Naive thymus-derived CD8-positive, alpha-beta T cell (primary cell): ENCODE measurements around the gene POR. TPM values are rescaled to one million over a fixed set of nuclear protein-coding genes. Genes with fewer than 3 reads are reported as not detected.
A peak's percentile ranks its signal among the peaks of the same experiment; 100 is the strongest.

ENCODE experiments used
- ATAC-seq, 2 donors: fragments of 150-1000 bp; cut with Tn5 transposase in 1 of 2; sonication (Bioruptor Pico), chemical (Tn5 transposase) in 1 of 2; 1 replicate in 1 of 2; 2 replicates in 1 of 2; pipeline ENCODE4 v1.10.0; 2021; ENCODE audit warnings: mild to moderate bottlenecking in 2 of 2, moderate library complexity in 2 of 2
- POLR2A ChIA-PET: fragments of 350-600 bp; sonication (Branson Sonifier 250); formaldehyde crosslinking; loops from one replicate; lab custom pipeline; 2021; ENCODE audit warnings: antibody characterized with exemption; lab: Charles Lee
- DNase-seq, 10 donors: peaks; one replicate each; pipeline versions ENCODE4 v3.0.0 to v3.0.0-alpha.2; 2020 to 2022
- H3K27ac Mint-ChIP-seq, 10 donors: one replicate each; pipeline ENCODE4 v1.8.0; 2020 to 2022; ENCODE audit warnings: mild to moderate bottlenecking in 10 of 10, mixed read lengths in 10 of 10, moderate library complexity in 4 of 10, inconsistent platforms in 1 of 10
- H3K27me3 Mint-ChIP-seq, 5 donors: one replicate each; pipeline ENCODE4 v1.8.0; 2021 to 2022; ENCODE audit warnings: mixed read lengths in 5 of 5
- H3K36me3 Mint-ChIP-seq, 3 donors: one replicate each; pipeline ENCODE4 v1.8.0; 2020 to 2022; ENCODE audit warnings: mixed read lengths in 3 of 3, mild to moderate bottlenecking in 2 of 3, inconsistent platforms in 1 of 3
- H3K4me1 Mint-ChIP-seq, 4 donors: one replicate each; pipeline ENCODE4 v1.8.0; 2021 to 2022; ENCODE audit warnings: mixed read lengths in 4 of 4
- H3K4me3 Mint-ChIP-seq, 10 donors: one replicate each; pipeline ENCODE4 v1.8.0; 2020 to 2022; ENCODE audit warnings: mild to moderate bottlenecking in 10 of 10, mixed read lengths in 10 of 10, moderate library complexity in 6 of 10, inconsistent platforms in 1 of 10
- H3K9me3 Mint-ChIP-seq, 9 donors: one replicate each; pipeline ENCODE4 v1.8.0; 2020 to 2022; ENCODE audit warnings: mixed read lengths in 9 of 9, mild to moderate bottlenecking in 3 of 9, inconsistent platforms in 1 of 9, moderate library complexity in 1 of 9
- polyA plus RNA-seq, 3 donors: library from polyadenylated mRNA; unstranded; fragments of 300-500 nt; fragmentation: Illumina TruSeq; gene quantifications; one replicate each; pipeline ENCODE4 v1.2.3, GENCODE V29; 2021
- total RNA-seq, 8 experiments: library from RNA in 2 of 8; stranded (reverse) in 2 of 8; gene quantifications; one replicate each; pipeline ENCODE4 v1.2.3 and lab custom pipeline; 2021 to 2026

Gene POR
- total and polyA plus RNA-seq, 5 experiments from 2014 or later: 32.6 to 80.3 (median 51.0) TPM

DNA sequence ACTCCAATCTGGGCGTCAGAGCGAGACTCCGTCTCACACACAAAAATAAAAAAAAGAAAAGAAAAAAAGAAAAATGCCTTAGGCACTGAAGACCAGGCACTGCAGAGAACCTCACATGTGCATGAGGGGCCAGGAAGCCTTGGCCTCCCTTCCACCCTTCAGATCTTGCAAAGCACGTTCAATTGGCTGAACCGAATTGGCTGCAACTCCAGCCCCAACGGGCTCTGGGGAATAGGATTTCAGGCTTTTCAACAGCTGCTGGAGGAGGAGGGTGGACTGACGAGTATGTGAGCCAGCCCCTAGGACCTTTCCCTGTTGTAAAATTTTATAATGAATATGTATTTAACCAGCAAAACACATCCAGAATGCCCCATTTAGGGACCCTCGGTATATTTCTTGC lies 62.8 kb downstream of the POR start:
- POLR2A ChIA-PET: no interaction called here
- H3K9me3 Mint-ChIP-seq: no peaks in the 10 kb centered on the region
- H3K27ac Mint-ChIP-seq: no peak overlapping the region
- H3K4me3 Mint-ChIP-seq: no peak overlapping the region
- H3K27me3 Mint-ChIP-seq: no peaks in the 10 kb centered on the region
- peaks cover 0 to 36% (median 9%) of the 10 kb centered on the region in 3 donors for H3K36me3 Mint-ChIP-seq
- ATAC-seq (no peak), DNase-seq (no peak)
- peaks cover 0 to 3% (median 0%) of the 10 kb centered on the region in 4 donors for H3K4me1 Mint-ChIP-seq

DNA sequence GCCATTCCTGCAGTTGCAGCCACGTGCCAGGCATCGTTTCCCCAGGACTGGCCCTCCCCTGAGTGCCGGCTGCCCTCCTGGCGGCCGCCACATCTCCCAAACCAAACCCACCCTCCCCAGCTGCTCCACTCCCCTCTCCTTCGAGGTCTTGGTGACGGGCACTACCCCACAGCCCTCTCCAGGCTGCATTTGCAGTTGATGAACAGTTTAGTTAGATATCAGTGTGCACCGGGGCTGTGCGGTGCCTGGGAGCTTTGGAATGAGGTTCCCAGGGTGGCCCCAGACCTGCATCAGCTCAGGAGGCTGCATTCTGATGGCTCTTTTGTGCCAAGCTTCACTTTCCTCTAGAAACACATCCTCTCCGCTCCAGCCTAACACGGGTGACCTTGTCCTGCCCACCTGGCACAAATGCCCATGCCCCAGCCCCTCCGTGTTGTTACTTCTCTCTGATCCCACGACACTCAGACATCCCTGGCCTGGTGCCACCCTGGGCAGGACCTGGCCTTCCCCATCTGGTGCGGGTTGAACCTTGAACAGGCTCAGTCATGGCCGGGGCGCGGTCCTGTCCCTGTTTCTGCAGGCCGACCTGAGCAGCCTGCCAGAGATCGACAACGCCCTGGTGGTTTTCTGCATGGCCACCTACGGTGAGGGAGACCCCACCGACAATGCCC lies 64.9 kb downstream of the POR start:
- ATAC-seq: no peak
- H3K27ac Mint-ChIP-seq: peak overlapping the region in 3 of 10 donors; percentile 50 to 80 (median 59)
- POLR2A ChIA-PET: no interaction called here
- peaks cover 0 to 3% (median 0%) of the 10 kb centered on the region in 4 donors for H3K4me1 Mint-ChIP-seq
- no peak overlapping the region for H3K4me3 Mint-ChIP-seq
- no peaks in the 10 kb centered on the region for H3K9me3 Mint-ChIP-seq
- H3K36me3 Mint-ChIP-seq: peaks cover 0 to 27% (median 7%) of the 10 kb centered on the region in 3 donors
- no peaks in the 10 kb centered on the region for H3K27me3 Mint-ChIP-seq
- no peak for DNase-seq

GRCh38 chr7:75980430-75981202 lies 65.7 kb downstream of the POR start:
- DNase-seq (no peak), ATAC-seq (no peak)
- Mint-ChIP-seq H3K27me3 (no peaks in the 10 kb centered on the region), H3K4me1 (peaks cover 0 to 3% (median 0%) of the 10 kb centered on the region in 4 donors), H3K9me3 (no peaks in the 10 kb centered on the region), H3K27ac (no peak overlapping the region), H3K4me3 (no peak overlapping the region), H3K36me3 (peaks cover 0 to 29% (median 7%) of the 10 kb centered on the region in 3 donors)
- POLR2A ChIA-PET: interaction anchor here (0.6 to 1.1 kb wide), 2 partner anchors 8 to 116 kb away, joined by 3 to 4 read pairs; no protein-coding TSS in a partner anchor

DNA sequence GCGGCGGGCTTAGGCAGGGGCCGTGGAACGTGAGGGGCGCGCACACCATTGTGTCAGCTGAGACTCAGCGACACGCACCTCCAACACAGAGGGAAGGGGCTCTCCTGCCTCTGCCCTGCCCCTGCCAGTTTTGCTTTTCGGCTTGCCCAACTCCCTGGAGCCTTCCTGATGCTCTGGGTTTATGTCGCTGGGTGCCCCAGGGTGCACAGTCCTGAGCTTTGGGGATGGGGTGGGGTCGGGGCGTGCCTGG lies 66.2 kb downstream of the POR start:
- H3K4me3 Mint-ChIP-seq: no peak overlapping the region
- POLR2A ChIA-PET: interaction anchor here (0.6 to 1.1 kb wide), 2 partner anchors 9 to 117 kb away, joined by 3 to 4 read pairs; no protein-coding TSS in a partner anchor
- no peak for DNase-seq
- H3K9me3 Mint-ChIP-seq: no peaks in the 10 kb centered on the region
- H3K27ac Mint-ChIP-seq: no peak overlapping the region
- H3K4me1 Mint-ChIP-seq: peaks cover 0 to 3% (median 0%) of the 10 kb centered on the region in 4 donors
- H3K27me3 Mint-ChIP-seq: no peaks in the 10 kb centered on the region
- H3K36me3 Mint-ChIP-seq: peaks cover 0 to 31% (median 7%) of the 10 kb centered on the region in 3 donors
- ATAC-seq: no peak

- peaks cover 0 to 31% (median 8%) of the 10 kb centered on the region in 3 donors for H3K36me3 Mint-ChIP-seq
- ATAC-seq: no peak
- POLR2A ChIA-PET: interaction anchor here (1.0 to 1.1 kb wide), 2 partner anchors 9 to 66 kb away, joined by 3 read pairs; no protein-coding TSS in a partner anchor
- DNase-seq: no peak
- H3K9me3 Mint-ChIP-seq: no peaks in the 10 kb centered on the region
- H3K27ac Mint-ChIP-seq: peak overlapping the region in 1 of 10 donors; percentile 53
- no peaks in the 10 kb centered on the region for H3K27me3 Mint-ChIP-seq
- H3K4me1 Mint-ChIP-seq: peaks cover 0 to 3% (median under 1%) of the 10 kb centered on the region in 4 donors
- H3K4me3 Mint-ChIP-seq: peak overlapping the region in 1 of 10 donors; percentile 38
These were observed 66.7 kb downstream of the POR start for GRCh38 chr7:75981453-75982305.

DNA sequence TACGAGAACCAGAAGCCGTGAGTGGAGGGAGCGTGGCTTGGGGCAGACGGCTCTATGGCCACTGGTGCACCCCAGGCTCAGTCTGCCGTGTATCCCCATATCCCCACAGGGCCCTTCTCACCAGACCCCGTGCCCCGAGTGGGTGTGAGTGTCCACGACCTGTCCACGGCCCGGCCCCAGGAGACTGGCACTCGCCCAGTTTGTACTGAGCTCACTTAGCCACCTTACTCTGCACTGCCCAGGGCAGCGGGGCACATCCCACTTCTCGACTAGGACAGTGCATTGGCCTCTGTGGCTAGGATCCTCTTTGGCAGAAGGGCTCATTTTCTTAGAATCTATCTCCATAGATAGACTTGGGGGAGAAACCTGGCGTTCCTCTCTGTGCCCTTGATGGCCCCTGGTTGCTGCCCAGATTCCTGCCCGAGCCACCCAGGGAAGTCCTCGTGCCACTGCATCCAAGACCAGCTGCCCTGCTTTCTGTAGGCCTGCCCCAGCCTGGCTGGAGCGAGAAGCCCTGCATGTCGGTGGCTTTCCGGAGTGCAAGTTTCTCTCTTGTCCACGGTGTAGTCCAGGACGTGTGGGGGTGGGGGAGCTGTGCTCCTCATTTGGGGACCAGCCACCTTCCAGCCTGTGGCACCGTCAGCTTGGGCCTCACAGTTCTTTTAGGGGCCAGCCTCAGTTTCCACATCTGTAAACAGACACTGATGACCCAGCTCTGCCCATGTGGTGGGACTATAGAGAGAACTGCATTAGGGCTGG lies 67.5 kb downstream of the POR start:
- Mint-ChIP-seq H3K4me3 (no peak overlapping the region), H3K4me1 (peaks cover 0 to 6% (median 3%) of the 10 kb centered on the region in 4 donors), H3K27ac (peak overlapping the region in 1 of 10 donors; percentile 62), H3K27me3 (no peaks in the 10 kb centered on the region), H3K36me3 (peaks cover 0 to 38% (median 14%) of the 10 kb centered on the region in 3 donors), H3K9me3 (no peaks in the 10 kb centered on the region)
- POLR2A ChIA-PET: interaction anchor here (1.0 kb wide), 1 partner anchor 67 kb away, joined by 3 read pairs; no protein-coding TSS in a partner anchor
- DNase-seq (no peak), ATAC-seq (no peak)

- ATAC-seq (no peak), DNase-seq (no peak)
- POLR2A ChIA-PET: no interaction called here
- no peaks in the 10 kb centered on the region for H3K27me3 Mint-ChIP-seq
- H3K4me3 Mint-ChIP-seq: no peak overlapping the region
- no peaks in the 10 kb centered on the region for H3K9me3 Mint-ChIP-seq
- peaks cover 0 to 39% (median 14%) of the 10 kb centered on the region in 3 donors for H3K36me3 Mint-ChIP-seq
- H3K27ac Mint-ChIP-seq: no peak overlapping the region
- H3K4me1 Mint-ChIP-seq: peaks cover 0 to 8% (median 3%) of the 10 kb centered on the region in 4 donors
These were observed 68.6 kb downstream of the POR start for GRCh38 chr7:75983471-75984129.

DNA sequence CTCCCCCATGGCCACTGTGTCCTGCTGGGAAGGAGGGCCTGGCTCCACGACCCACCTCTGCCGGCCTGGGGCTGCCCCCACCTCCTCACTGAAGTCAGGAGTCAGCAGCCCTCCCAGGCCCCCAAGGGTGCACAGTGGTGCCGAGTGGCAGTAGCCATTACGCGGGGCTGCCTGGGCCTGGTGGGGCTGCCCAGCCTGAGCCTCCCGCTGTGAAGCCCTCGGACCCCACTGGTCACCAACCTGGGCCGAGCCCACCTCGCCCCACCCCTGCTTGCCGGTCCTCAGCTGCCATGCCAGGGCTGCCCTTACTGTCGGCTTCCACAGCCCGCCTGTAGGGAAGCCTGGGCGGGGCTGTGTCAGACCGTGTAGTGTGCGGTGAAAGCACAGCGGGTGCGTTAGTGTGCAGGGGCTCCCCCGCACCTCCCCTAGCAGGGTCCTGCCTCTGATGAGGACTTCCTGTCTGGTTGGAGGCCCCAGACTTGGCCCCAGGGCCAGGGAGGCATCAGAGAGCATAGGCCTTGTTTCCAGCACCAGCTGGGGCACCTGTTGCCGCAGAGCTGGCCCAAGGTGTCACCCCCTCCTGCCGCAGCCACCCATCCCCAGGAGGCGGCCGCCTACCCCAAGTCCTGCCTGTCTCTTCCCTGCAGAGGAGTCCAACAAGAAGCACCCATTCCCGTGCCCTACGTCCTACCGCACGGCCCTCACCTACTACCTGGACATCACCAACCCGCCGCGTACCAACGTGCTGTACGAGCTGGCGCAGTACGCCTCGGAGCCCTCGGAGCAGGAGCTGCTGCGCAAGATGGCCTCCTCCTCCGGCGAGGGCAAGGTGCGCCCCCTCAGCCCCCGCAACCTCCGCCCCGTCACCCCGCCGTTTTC lies 69.4 kb downstream of the POR start:
- Mint-ChIP-seq H3K27me3 (no peaks in the 10 kb centered on the region), H3K9me3 (no peaks in the 10 kb centered on the region), H3K36me3 (peaks cover 0 to 37% (median 14%) of the 10 kb centered on the region in 3 donors), H3K4me1 (peaks cover 0 to 8% (median 3%) of the 10 kb centered on the region in 4 donors), H3K4me3 (no peak overlapping the region), H3K27ac (peak overlapping the region in 1 of 10 donors; percentile 49)
- ATAC-seq: no peak
- DNase-seq: no peak
- POLR2A ChIA-PET: interaction anchor here (1.4 kb wide), 2 partner anchors 64 to 70 kb away, joined by 3 read pairs; partner anchors contain the start of genes MDH2 and STYXL1

- Mint-ChIP-seq H3K4me3 (no peak overlapping the region), H3K27ac (no peak overlapping the region), H3K9me3 (no peaks in the 10 kb centered on the region), H3K36me3 (peaks cover 0 to 34% (median 12%) of the 10 kb centered on the region in 3 donors), H3K27me3 (no peaks in the 10 kb centered on the region), H3K4me1 (peaks cover 4 to 14% (median 9%) of the 10 kb centered on the region in 4 donors)
- no peak for ATAC-seq
- DNase-seq: no peak
- POLR2A ChIA-PET: interaction anchor here (1.4 kb wide), 2 partner anchors 63 to 71 kb away, joined by 3 read pairs; partner anchors contain the start of genes MDH2 and STYXL1
These were observed 70.1 kb downstream of the POR start for GRCh38 chr7:75985009-75985517.

- H3K4me1 Mint-ChIP-seq: peaks cover 7 to 18% (median 14%) of the 10 kb centered on the region in 4 donors
- H3K36me3 Mint-ChIP-seq: peaks cover 0 to 32% (median 11%) of the 10 kb centered on the region in 3 donors
- ATAC-seq (no peak), DNase-seq (no peak)
- H3K27me3 Mint-ChIP-seq: no peaks in the 10 kb centered on the region
- H3K4me3 Mint-ChIP-seq: no peak overlapping the region
- no peak overlapping the region for H3K27ac Mint-ChIP-seq
- no peaks in the 10 kb centered on the region for H3K9me3 Mint-ChIP-seq
- POLR2A ChIA-PET: interaction anchor here (0.7 to 1.4 kb wide), 3 partner anchors 20 to 72 kb away, joined by 3 read pairs; partner anchors contain the start of genes MDH2 and STYXL1
These were observed 70.7 kb downstream of the POR start for GRCh38 chr7:75985518-75986146.
